HCT116 (cell line): ENCODE data around the gene C3orf85. TPM values are rescaled to one million over a fixed set of nuclear protein-coding genes. Genes with fewer than 3 reads are reported as not detected.

Experiments used
- ATAC-seq: fragments of 200-7000 bp; cut with Tn5 transposase; 2 replicates; pipeline ENCODE4 v1.9.1; 2020; ENCODE audit warnings: mild to moderate bottlenecking, moderate library complexity
- BruUV-seq: library from RNA; stranded (reverse); fragments of 400-500 nt; replicated peaks from 2 replicates; lab custom pipeline; 2021; lab: Mats Ljungman, UMichigan
- CTCF ChIA-PET: fragments of 300-600 bp; sonication (Branson Sonifier 250); formaldehyde crosslinking; loops from one replicate; lab custom pipeline; 2021; ENCODE audit warnings: antibody characterized with exemption; lab: Charles Lee
- POLR2A ChIA-PET: fragments of 300-600, 350-600 bp; sonication (Branson Sonifier 250); formaldehyde crosslinking; loops from one replicate; lab custom pipeline; 2021; ENCODE audit warnings: antibody characterized with exemption; lab: Charles Lee
- RAD21 ChIA-PET, 2 experiments: fragments of 300-600 bp; sonication (Branson Sonifier 250); formaldehyde crosslinking; loops; one replicate each; lab custom pipeline; 2023; ENCODE audit warnings: low total read pairs in 2 of 2; ENCODE audit not compliant: uncharacterized antibody in 2 of 2, unreplicated experiment in 2 of 2, low non-redundant PET in 1 of 2; lab: Charles Lee
- DNase-seq: peaks from one replicate; pipeline ENCODE4 v3.0.0-alpha.2; 2010; ENCODE audit warnings: low read depth, low spot score
- H2AFZ ChIP-seq: fragments of 200-600 bp; shearing (Covaris generic), sonication (generic); 2 replicates; pipeline ENCODE4 v1.6.1; 2017; ENCODE audit warnings: low read depth, mixed run types, mixed read lengths, antibody characterized with exemption, low read length; ENCODE audit not compliant: poor library complexity, severe bottlenecking
- H3K27ac ChIP-seq: 2 replicates; pipeline ENCODE4 v1.5.1; 2012; ENCODE audit warnings: low read depth, low read length
- H3K27me3 ChIP-seq: fragments of 200-600 bp; sonication (generic); 2 replicates; pipeline ENCODE4 v1.6.1; 2016; ENCODE audit warnings: mixed run types, low read length, mixed read lengths; ENCODE audit not compliant: insufficient read depth
- H3K36me3 ChIP-seq, 2 experiments: fragments of 200-500 bp in 1 of 2; fragments of 200-600 bp in 1 of 2; sonication (Bioruptor generic) in 1 of 2; sonication (generic) in 1 of 2; 2 replicates each; pipeline versions ENCODE4 v1.5.1 to v1.6.1; 2014 to 2016; ENCODE audit warnings: low read length in 2 of 2, inconsistent platforms in 1 of 2, mixed read lengths in 1 of 2, mixed run types in 1 of 2; ENCODE audit not compliant: insufficient read depth in 2 of 2, control insufficient read depth in 1 of 2
- H3K4me1 ChIP-seq, 2 experiments: fragments of 200-600 bp in 1 of 2; sonication (generic) in 1 of 2; 2 replicates each; pipeline versions ENCODE4 v1.5.1 to v1.6.1; 2012 to 2017; ENCODE audit warnings: low read length in 2 of 2, inconsistent platforms in 1 of 2, mild to moderate bottlenecking in 1 of 2, mixed read lengths in 1 of 2, mixed run types in 1 of 2, moderate library complexity in 1 of 2; ENCODE audit not compliant: insufficient read depth in 2 of 2, control insufficient read depth in 1 of 2
- H3K4me2 ChIP-seq: fragments of 200-600 bp; sonication (generic); 2 replicates; pipeline ENCODE4 v1.6.1; 2017; ENCODE audit warnings: mixed run types, low read length, mixed read lengths
- H3K4me3 ChIP-seq, 2 experiments: fragments of 200-600 bp in 1 of 2; sonication (generic) in 1 of 2; replicated peaks in 1 of 2; 2 replicates each; pipeline ENCODE4 v1.5.1; 2011 to 2016; ENCODE audit warnings: low read length in 2 of 2, control low read depth in 1 of 2, low read depth in 1 of 2, mild to moderate bottlenecking in 1 of 2, mixed read lengths in 1 of 2, mixed run types in 1 of 2
- H3K79me2 ChIP-seq: fragments of 200-600 bp; sonication (generic); 2 replicates; pipeline ENCODE4 v1.6.1; 2017; ENCODE audit warnings: mild to moderate bottlenecking, mixed run types, low read length, moderate library complexity, mixed read lengths; ENCODE audit not compliant: insufficient read depth
- H3K9ac ChIP-seq: fragments of 200-600 bp; sonication (generic); 2 replicates; pipeline ENCODE4 v1.6.1; 2016; ENCODE audit warnings: low read length, mixed read lengths
- H3K9me2 ChIP-seq: fragments of 200-600 bp; sonication (generic), shearing (Covaris generic); 2 replicates; pipeline ENCODE4 v1.6.1; 2017; ENCODE audit warnings: mixed run types, mild to moderate bottlenecking, moderate library complexity; ENCODE audit not compliant: insufficient read depth
- H3K9me3 ChIP-seq, 2 experiments: fragments of 200-500 bp in 1 of 2; fragments of 200-600 bp in 1 of 2; sonication (Bioruptor generic) in 1 of 2; sonication (generic) in 1 of 2; 2 replicates each; pipeline ENCODE4 v1.6.1; 2014 to 2017; ENCODE audit warnings: low read length in 2 of 2, mixed read lengths in 2 of 2, inconsistent platforms in 1 of 2, low read depth in 1 of 2, mild to moderate bottlenecking in 1 of 2, mixed run types in 1 of 2, moderate library complexity in 1 of 2; ENCODE audit not compliant: control insufficient read depth in 1 of 2, insufficient read depth in 1 of 2
- H4K20me1 ChIP-seq: fragments of 200-600 bp; sonication (generic), shearing (Covaris generic); 2 replicates; pipeline ENCODE4 v1.6.1; 2017; ENCODE audit warnings: mixed run types, mild to moderate bottlenecking, moderate library complexity; ENCODE audit not compliant: insufficient read depth
- CEBPB ChIP-seq: IDR thresholded peaks from 2 replicates; pipeline ENCODE4 v1.6.1; 2012; ENCODE audit warnings: low read depth
- ELF1 ChIP-seq: IDR thresholded peaks from 2 replicates; pipeline ENCODE4 v1.6.1; 2012; ENCODE audit warnings: low read depth, borderline replicate concordance
- EZH2 ChIP-seq: fragments of 200-600 bp; sonication (generic); IDR thresholded peaks from 2 replicates; pipeline ENCODE4 v1.6.1; 2017; ENCODE audit warnings: antibody characterized with exemption, mixed run types
- EZH2phosphoT487 ChIP-seq: fragments of 200-600 bp; IDR thresholded peaks from 2 replicates; pipeline ENCODE4 v1.6.1; 2018; ENCODE audit warnings: antibody characterized with exemption, borderline replicate concordance
- FOSL1 ChIP-seq: IDR thresholded peaks from 2 replicates; pipeline ENCODE4 v1.6.1; 2012; ENCODE audit warnings: low read depth
- JUND ChIP-seq: IDR thresholded peaks from 2 replicates; pipeline ENCODE4 v1.6.1; 2012
- POLR2A ChIP-seq: IDR thresholded peaks from 2 replicates; pipeline ENCODE4 v1.7.0; 2011; ENCODE audit warnings: borderline replicate concordance; ENCODE audit not compliant: insufficient read depth, insufficient read length; ENCODE audit errors: extremely low read depth
- POLR2AphosphoS5 ChIP-seq: IDR thresholded peaks from 2 replicates; pipeline ENCODE4 v1.6.1; 2011; ENCODE audit warnings: mild to moderate bottlenecking, low read depth, low read length, moderate library complexity
- RAD21 ChIP-seq: IDR thresholded peaks from 2 replicates; pipeline ENCODE4 v1.6.1; 2012; ENCODE audit warnings: low read depth, mild to moderate bottlenecking
- SIN3A ChIP-seq: IDR thresholded peaks from 2 replicates; pipeline ENCODE4 v1.6.1; 2012; ENCODE audit warnings: low read depth
- SRF ChIP-seq: IDR thresholded peaks from 2 replicates; pipeline ENCODE4 v1.6.1; 2012; ENCODE audit warnings: low read depth
- TCF7L2 ChIP-seq: IDR thresholded peaks from 2 replicates; pipeline ENCODE4 v1.7.0; 2011; ENCODE audit warnings: borderline replicate concordance, inconsistent platforms; ENCODE audit not compliant: insufficient read depth, insufficient read length; ENCODE audit errors: extremely low read depth
- YY1 ChIP-seq: IDR thresholded peaks from 2 replicates; pipeline ENCODE4 v1.6.1; 2011; ENCODE audit warnings: low read length, low read depth, moderate library complexity, mild to moderate bottlenecking; ENCODE audit not compliant: insufficient replicate concordance; ENCODE audit errors: extremely low read depth
- ZFX ChIP-seq: fragments of 450-650 bp; IDR thresholded peaks from 2 replicates; pipeline ENCODE4 v1.6.1; 2017
- ZNF274 ChIP-seq: fragments of 200-500 bp; sonication (Bioruptor generic); IDR thresholded peaks from 2 replicates; pipeline ENCODE4 v1.6.1; 2014; ENCODE audit warnings: mild to moderate bottlenecking, low read depth, low read length, inconsistent platforms
- intact Hi-C: fragments of 100-400 bp; cut with micrococcal nuclease; formaldehyde crosslinking; loops from 2 replicates; pipeline ENCODE4 v1.10.0; 2022
- total RNA-seq: library from RNA; stranded (reverse); gene quantifications from one replicate; pipeline ENCODE4 v1.2.1, GENCODE V29; 2021; ENCODE audit not compliant: unreplicated experiment
- TF ChIP-seq, protein P1 (sequence below): IDR thresholded peaks from 2 replicates; pipeline ENCODE4 v1.6.1; 2012; ENCODE audit warnings: low read depth
- TF ChIP-seq, protein P2 (sequence below): IDR thresholded peaks from 2 replicates; pipeline ENCODE4 v1.6.1; 2012
- TF ChIP-seq, protein P3 (sequence below): IDR thresholded peaks from 2 replicates; pipeline ENCODE4 v1.6.1; 2012

The C3orf85 gene
- total RNA-seq, 1 experiment from 2014 or later, result not detected

DNA sequence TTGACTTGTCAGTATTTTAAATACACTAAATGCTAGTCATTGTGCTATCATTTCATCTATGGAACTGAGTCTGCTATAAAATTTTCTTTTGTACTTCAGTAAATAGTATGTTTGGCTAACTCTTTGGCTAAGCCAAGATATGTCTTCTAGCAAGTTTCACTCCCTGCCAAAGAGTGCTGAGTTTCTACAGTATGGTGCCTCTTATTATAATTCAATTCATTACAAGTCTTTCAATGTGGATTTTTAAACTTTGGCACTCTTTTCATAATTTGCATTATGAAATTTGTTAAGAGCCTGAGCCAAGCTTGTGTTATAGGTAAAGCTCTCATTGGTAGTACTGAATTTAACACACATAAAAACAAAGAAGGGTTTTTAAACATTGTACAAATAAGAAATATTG is 43.0 kb upstream of the C3orf85 start:
- H3K4me2 ChIP-seq, result no peak overlapping the region
- intact Hi-C loops, result no loop called here
- CTCF ChIA-PET, result interaction anchor here (1.3 to 2.4 kb wide), 2 partner anchors 12 to 70 kb away, joined by 4 to 9 read pairs; no protein-coding TSS in a partner anchor
- POLR2A ChIA-PET, result no interaction called here
- no peaks in the 10 kb centered on the region for H3K36me3 ChIP-seq
- no peak overlapping the region for H3K27ac ChIP-seq
- H3K79me2 ChIP-seq, result no peaks in the 10 kb centered on the region
- no peaks in the 10 kb centered on the region for H3K9me3 ChIP-seq
- no peak overlapping the region for H2AFZ ChIP-seq
- H3K9ac ChIP-seq, result no peak overlapping the region
- H3K4me1 ChIP-seq, result no peaks in the 10 kb centered on the region
- H3K27me3 ChIP-seq, result no peaks in the 10 kb centered on the region
- DNase-seq (no peak), ATAC-seq (no peak)
- TF ChIP-seq SRF (no peak), JUND (no peak), ZNF274 (no peak), YY1 (no peak), EZH2phosphoT487 (no peak)
- BruUV-seq, result no TSS peak
- H3K4me3 ChIP-seq, result no peak overlapping the region
- RAD21 ChIA-PET, result no interaction called here
- H4K20me1 ChIP-seq, result no peaks in the 10 kb centered on the region
- H3K9me2 ChIP-seq, result no peaks in the 10 kb centered on the region

DNA sequence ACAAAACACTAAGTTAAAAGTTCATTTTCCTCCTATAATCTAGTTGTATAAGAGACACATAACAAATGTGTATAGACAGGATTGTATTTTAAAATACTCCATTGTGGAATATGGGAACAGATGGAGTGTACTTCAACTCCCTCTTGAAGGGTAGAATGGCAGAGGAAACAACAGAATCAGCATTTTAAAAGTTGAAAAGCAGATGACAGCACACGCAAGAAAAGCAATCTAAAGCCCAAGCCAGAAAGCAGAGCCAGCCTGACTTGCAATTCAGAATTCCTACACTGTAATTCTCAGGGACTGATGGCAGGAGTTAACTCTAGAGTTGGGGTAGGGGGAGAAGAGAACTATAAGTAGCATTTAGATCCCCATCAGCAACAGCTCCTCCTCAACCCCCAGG is 41.4 kb upstream of the C3orf85 start:
- POLR2A ChIA-PET, result no interaction called here
- no peak for TF ChIP-seq EZH2phosphoT487
- TF ChIP-seq POLR2A, result no peak
- no peak for TF ChIP-seq ELF1
- no peak for TF ChIP-seq YY1
- TF ChIP-seq ZNF274, result no peak
- TF ChIP-seq RAD21, result no peak
- no peak for TF ChIP-seq TCF7L2
- TF ChIP-seq SIN3A, result no peak
- TF ChIP-seq, protein P1, sequence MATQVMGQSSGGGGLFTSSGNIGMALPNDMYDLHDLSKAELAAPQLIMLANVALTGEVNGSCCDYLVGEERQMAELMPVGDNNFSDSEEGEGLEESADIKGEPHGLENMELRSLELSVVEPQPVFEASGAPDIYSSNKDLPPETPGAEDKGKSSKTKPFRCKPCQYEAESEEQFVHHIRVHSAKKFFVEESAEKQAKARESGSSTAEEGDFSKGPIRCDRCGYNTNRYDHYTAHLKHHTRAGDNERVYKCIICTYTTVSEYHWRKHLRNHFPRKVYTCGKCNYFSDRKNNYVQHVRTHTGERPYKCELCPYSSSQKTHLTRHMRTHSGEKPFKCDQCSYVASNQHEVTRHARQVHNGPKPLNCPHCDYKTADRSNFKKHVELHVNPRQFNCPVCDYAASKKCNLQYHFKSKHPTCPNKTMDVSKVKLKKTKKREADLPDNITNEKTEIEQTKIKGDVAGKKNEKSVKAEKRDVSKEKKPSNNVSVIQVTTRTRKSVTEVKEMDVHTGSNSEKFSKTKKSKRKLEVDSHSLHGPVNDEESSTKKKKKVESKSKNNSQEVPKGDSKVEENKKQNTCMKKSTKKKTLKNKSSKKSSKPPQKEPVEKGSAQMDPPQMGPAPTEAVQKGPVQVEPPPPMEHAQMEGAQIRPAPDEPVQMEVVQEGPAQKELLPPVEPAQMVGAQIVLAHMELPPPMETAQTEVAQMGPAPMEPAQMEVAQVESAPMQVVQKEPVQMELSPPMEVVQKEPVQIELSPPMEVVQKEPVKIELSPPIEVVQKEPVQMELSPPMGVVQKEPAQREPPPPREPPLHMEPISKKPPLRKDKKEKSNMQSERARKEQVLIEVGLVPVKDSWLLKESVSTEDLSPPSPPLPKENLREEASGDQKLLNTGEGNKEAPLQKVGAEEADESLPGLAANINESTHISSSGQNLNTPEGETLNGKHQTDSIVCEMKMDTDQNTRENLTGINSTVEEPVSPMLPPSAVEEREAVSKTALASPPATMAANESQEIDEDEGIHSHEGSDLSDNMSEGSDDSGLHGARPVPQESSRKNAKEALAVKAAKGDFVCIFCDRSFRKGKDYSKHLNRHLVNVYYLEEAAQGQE, result no peak
- TF ChIP-seq FOSL1, result no peak
- TF ChIP-seq ZFX, result no peak
- no peak for TF ChIP-seq CEBPB
- TF ChIP-seq POLR2AphosphoS5, result no peak
- TF ChIP-seq JUND, result no peak
- TF ChIP-seq, protein P2, sequence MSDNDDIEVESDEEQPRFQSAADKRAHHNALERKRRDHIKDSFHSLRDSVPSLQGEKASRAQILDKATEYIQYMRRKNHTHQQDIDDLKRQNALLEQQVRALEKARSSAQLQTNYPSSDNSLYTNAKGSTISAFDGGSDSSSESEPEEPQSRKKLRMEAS, result no peak
- TF ChIP-seq EZH2, result no peak
- no peak for TF ChIP-seq SRF
- TF ChIP-seq, protein P3, sequence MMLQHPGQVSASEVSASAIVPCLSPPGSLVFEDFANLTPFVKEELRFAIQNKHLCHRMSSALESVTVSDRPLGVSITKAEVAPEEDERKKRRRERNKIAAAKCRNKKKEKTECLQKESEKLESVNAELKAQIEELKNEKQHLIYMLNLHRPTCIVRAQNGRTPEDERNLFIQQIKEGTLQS, result no peak

More for the DNA sequence above, 41.4 kb upstream of the C3orf85 start:
- ATAC-seq (no peak), DNase-seq (no peak)
- no peaks in the 10 kb centered on the region for H3K9me3 ChIP-seq
- H3K4me1 ChIP-seq, result no peaks in the 10 kb centered on the region
- H3K27me3 ChIP-seq, result no peaks in the 10 kb centered on the region
- H3K79me2 ChIP-seq, result no peaks in the 10 kb centered on the region
- ChIA-PET RAD21 (no interaction called here), CTCF (no interaction called here)
- no TSS peak for BruUV-seq
- H3K36me3 ChIP-seq, result no peaks in the 10 kb centered on the region
- no peak overlapping the region for H3K27ac ChIP-seq
- H3K9me2 ChIP-seq, result no peaks in the 10 kb centered on the region
- no peak overlapping the region for H3K9ac ChIP-seq
- no peaks in the 10 kb centered on the region for H4K20me1 ChIP-seq
- H3K4me2 ChIP-seq, result no peak overlapping the region
- no peak overlapping the region for H2AFZ ChIP-seq
- intact Hi-C loops, result no loop called here
- no peak overlapping the region for H3K4me3 ChIP-seq
